ENCODE data around the gene CA6.

- TF ChIP-seq FOXA1 (IDR thresholded peaks at IDR 0.05) (no peak), ARNT (IDR thresholded peaks at IDR 0.05) (no peak), TARDBP (IDR thresholded peaks at IDR 0.05) (no peak), FOXK2 (IDR thresholded peaks at IDR 0.05) (no peak), SUZ12 (IDR thresholded peaks at IDR 0.05) (no peak), BHLHE40 (IDR thresholded peaks at IDR 0.05; ENCODE audit: borderline replicate concordance) (no peak), ELF4 (IDR thresholded peaks at IDR 0.05) (no peak), NFRKB (IDR thresholded peaks at IDR 0.05) (no peak), SP1 (IDR thresholded peaks at IDR 0.05) (no peak), ZNF384 (IDR thresholded peaks at IDR 0.05) (no peak)
Observed at GRCh38 chr1:9004700-9005394, 59.2 kb downstream of the CA6 start.
